H9 (cell line): ENCODE data around the gene KIF16B. TPM values are rescaled to one million over a fixed set of nuclear protein-coding genes. Genes with fewer than 3 reads are reported as not detected.

Experiments used
- DNase-seq: peaks from one replicate; pipeline ENCODE4 v3.0.0-alpha.2; 2017
- H2AFZ ChIP-seq: one replicate; pipeline ENCODE4 v1.6.1; 2013; ENCODE audit warnings: mild to moderate bottlenecking, low read length, control low read depth, moderate library complexity
- H2AK5ac ChIP-seq: 2 replicates; pipeline ENCODE4 v1.6.1; 2013; ENCODE audit warnings: low read length, control low read depth, mixed read lengths; ENCODE audit not compliant: insufficient read length
- H2BK120ac ChIP-seq: one replicate; pipeline ENCODE4 v1.6.1; 2013; ENCODE audit warnings: low read depth, mild to moderate bottlenecking, low read length, control low read depth, inconsistent platforms; ENCODE audit not compliant: poor library complexity, severe bottlenecking
- H2BK12ac ChIP-seq: 2 replicates; pipeline ENCODE4 v1.6.1; 2013; ENCODE audit warnings: low read length, control low read depth, mixed read lengths, low read depth; ENCODE audit not compliant: insufficient read length
- H2BK15ac ChIP-seq: 2 replicates; pipeline ENCODE4 v1.6.1; 2013; ENCODE audit warnings: low read depth, low read length, control low read depth
- H2BK20ac ChIP-seq: one replicate; pipeline ENCODE4 v1.6.1; 2013; ENCODE audit warnings: low read depth, mild to moderate bottlenecking, low read length, control low read depth, inconsistent platforms; ENCODE audit not compliant: poor library complexity, severe bottlenecking
- H2BK5ac ChIP-seq: 2 replicates; pipeline ENCODE4 v1.6.1; 2013; ENCODE audit warnings: low read length, control low read depth, mixed read lengths; ENCODE audit not compliant: insufficient read length
- H3K14ac ChIP-seq: 2 replicates; pipeline ENCODE4 v1.6.1; 2013; ENCODE audit warnings: low read length, control low read depth; ENCODE audit not compliant: insufficient read depth
- H3K18ac ChIP-seq: 2 replicates; pipeline ENCODE4 v1.6.1; 2013; ENCODE audit warnings: low read depth, mild to moderate bottlenecking, mixed read lengths, low read length, control low read depth; ENCODE audit not compliant: insufficient read length
- H3K23ac ChIP-seq: 2 replicates; pipeline ENCODE4 v1.6.1; 2013; ENCODE audit warnings: low read length, control low read depth, mixed read lengths, low read depth; ENCODE audit not compliant: insufficient read length
- H3K23me2 ChIP-seq: 2 replicates; pipeline ENCODE4 v1.6.1; 2013; ENCODE audit warnings: low read depth, mild to moderate bottlenecking, mixed read lengths, low read length, control low read depth; ENCODE audit not compliant: insufficient read length, poor library complexity, severe bottlenecking
- H3K27ac ChIP-seq: 2 replicates; pipeline ENCODE4 v1.5.1; 2013; ENCODE audit warnings: low read length, control low read depth, mixed read lengths, low read depth; ENCODE audit not compliant: insufficient read length
- H3K27me3 ChIP-seq: 2 replicates; pipeline ENCODE4 v1.6.1; 2013; ENCODE audit warnings: low read length, control low read depth, inconsistent platforms; ENCODE audit not compliant: insufficient read depth
- H3K4ac ChIP-seq: 2 replicates; pipeline ENCODE4 v1.6.1; 2013; ENCODE audit warnings: low read depth, mild to moderate bottlenecking, control low read depth, inconsistent platforms, low read length, moderate library complexity
- H3K4me1 ChIP-seq: 2 replicates; pipeline ENCODE4 v1.6.1; 2013; ENCODE audit warnings: low read length, control low read depth, inconsistent platforms; ENCODE audit not compliant: insufficient read depth
- H3K4me2 ChIP-seq: 2 replicates; pipeline ENCODE4 v1.6.1; 2013; ENCODE audit warnings: low read length, control low read depth, mixed read lengths; ENCODE audit not compliant: insufficient read length, insufficient read depth
- H3K56ac ChIP-seq: 2 replicates; pipeline ENCODE4 v1.6.1; 2013; ENCODE audit warnings: low read depth, mild to moderate bottlenecking, mixed read lengths, low read length, control low read depth; ENCODE audit not compliant: insufficient read length
- H3K79me1 ChIP-seq: 2 replicates; pipeline ENCODE4 v1.6.1; 2013; ENCODE audit warnings: low read depth, mild to moderate bottlenecking, moderate library complexity, low read length, control low read depth, inconsistent platforms; ENCODE audit not compliant: insufficient read depth, poor library complexity, severe bottlenecking
- H3K79me2 ChIP-seq: 2 replicates; pipeline ENCODE4 v1.6.1; 2013; ENCODE audit warnings: low read length, control low read depth, inconsistent platforms; ENCODE audit not compliant: insufficient read depth
- H3K9ac ChIP-seq: 2 replicates; pipeline ENCODE4 v1.6.1; 2013; ENCODE audit warnings: low read length, control low read depth, mixed read lengths; ENCODE audit not compliant: insufficient read length; ENCODE audit errors: extremely low read depth
- H3K9me3 ChIP-seq: one replicate; pipeline ENCODE4 v1.6.1; 2013; ENCODE audit warnings: low read depth, low read length, inconsistent platforms; ENCODE audit not compliant: control insufficient read depth
- H3T11ph ChIP-seq: one replicate; pipeline ENCODE4 v1.6.1; 2013; ENCODE audit warnings: mild to moderate bottlenecking, low read length, control low read depth, inconsistent platforms
- H4K20me1 ChIP-seq: one replicate; pipeline ENCODE4 v1.6.1; 2013; ENCODE audit not compliant: control insufficient read depth, insufficient read length, insufficient read depth
- H4K5ac ChIP-seq: 2 replicates; pipeline ENCODE4 v1.6.1; 2013; ENCODE audit warnings: low read depth, mild to moderate bottlenecking, mixed read lengths, low read length, control low read depth; ENCODE audit not compliant: insufficient read length
- H4K8ac ChIP-seq: replicated peaks from 2 replicates; pipeline ENCODE4 v1.6.1; 2013; ENCODE audit warnings: low read length, control low read depth, mixed read lengths, low read depth; ENCODE audit not compliant: insufficient read length
- H4K91ac ChIP-seq: 2 replicates; pipeline ENCODE4 v1.6.1; 2013; ENCODE audit warnings: low read depth, mild to moderate bottlenecking, moderate library complexity, mixed read lengths, low read length, control low read depth; ENCODE audit not compliant: insufficient read length
- H3K27ac Mint-ChIP-seq, 3 experiments: 2 replicates in 2 of 3; 3 replicates in 1 of 3; pipeline ENCODE4 v1.8.0; 2020 to 2021; ENCODE audit warnings: mixed read lengths in 3 of 3, mild to moderate bottlenecking in 1 of 3, moderate library complexity in 1 of 3
- H3K27me3 Mint-ChIP-seq: 2 replicates; pipeline ENCODE4 v1.8.0; 2021; ENCODE audit warnings: low read depth, mild to moderate bottlenecking, moderate library complexity, mixed read lengths
- H3K36me3 Mint-ChIP-seq, 3 experiments: 2 replicates in 2 of 3; 3 replicates in 1 of 3; pipeline ENCODE4 v1.8.0; 2020 to 2021; ENCODE audit warnings: low read depth in 3 of 3, mixed read lengths in 3 of 3; ENCODE audit not compliant: insufficient read depth in 1 of 3
- H3K4me1 Mint-ChIP-seq, 2 experiments: 2 replicates each; pipeline ENCODE4 v1.8.0; 2020; ENCODE audit warnings: mixed read lengths in 2 of 2
- H3K4me3 Mint-ChIP-seq, 2 experiments: 2 replicates in 1 of 2; 3 replicates in 1 of 2; pipeline ENCODE4 v1.8.0; 2020 to 2021; ENCODE audit warnings: mild to moderate bottlenecking in 2 of 2, mixed read lengths in 2 of 2, moderate library complexity in 1 of 2
- H3K9me3 Mint-ChIP-seq, 2 experiments: 2 replicates in 1 of 2; 3 replicates in 1 of 2; pipeline ENCODE4 v1.8.0; 2020; ENCODE audit warnings: mild to moderate bottlenecking in 2 of 2, mixed read lengths in 2 of 2, moderate library complexity in 1 of 2
- CTCF ChIP-seq: fragments of 200-600 bp; sonication (generic); conservative IDR thresholded peaks from 3 replicates; pipeline ENCODE4 v1.8.0; 2021; ENCODE audit warnings: antibody characterized with exemption, mild to moderate bottlenecking
- WGBS: extraction: QIAGEN DNeasy Blood & Tissue Kit; methylation state at CpG from one replicate; pipeline ENCODE4 v1.1.7; 2013; ENCODE audit warnings: missing lambda C conversion rate, low lambda C conversion rate, mixed read lengths; ENCODE audit not compliant: insufficient read length; ENCODE audit errors: extremely low coverage; 5-methylcytosine and 5-hydroxymethylcytosine counted together
- total RNA-seq: library from RNA; stranded (reverse); gene quantifications from 2 replicates; pipeline ENCODE4 v1.2.1, GENCODE V29; 2021

KIF16B gene
- total RNA-seq, 1 experiment from 2014 or later: 7.4 TPM

- TF ChIP-seq CTCF: no peak
- no CpG with 5 or more reads among the region's 1 CpG for WGBS
Measured at GRCh38 chr20:16418616-16419015, 154.6 kb downstream of the KIF16B start.

More at GRCh38 chr20:16418616-16419015, 154.6 kb downstream of the KIF16B start:
- Mint-ChIP-seq H3K27ac (no peak overlapping the region; a peak in 1 of 7 replicates), H3K4me1 (peaks cover 13 to 22% of the 10 kb centered on the region in 2 experiments), H3K4me3 (no peak overlapping the region), H3K27me3 (no peaks in the 10 kb centered on the region), H3K36me3 (peaks cover 10 to 19% (median 14%) of the 10 kb centered on the region in 3 experiments; a peak in 6 of 7 replicates), H3K9me3 (peaks cover 0 to 3% of the 10 kb centered on the region in 2 experiments; a peak in 2 of 5 replicates)
- no peaks in the 10 kb centered on the region for H3K79me1 ChIP-seq
- DNase-seq: no peak
- no peak overlapping the region for H4K8ac ChIP-seq
- H3K79me2 ChIP-seq: no peaks in the 10 kb centered on the region
- no peak overlapping the region for H2BK12ac ChIP-seq
- H3K27me3 ChIP-seq: no peaks in the 10 kb centered on the region
- no peaks in the 10 kb centered on the region for H3K23me2 ChIP-seq
- H3K4me2 ChIP-seq: no peak overlapping the region
- H3K9ac ChIP-seq: no peak overlapping the region
- no peak overlapping the region for H3K23ac ChIP-seq
- no peak overlapping the region for H3T11ph ChIP-seq
- no peaks in the 10 kb centered on the region; the same call in 1 of the 2 replicates for H3K4me1 ChIP-seq
- no peak overlapping the region for H4K5ac ChIP-seq
- H3K56ac ChIP-seq: no peak overlapping the region
- H2BK15ac ChIP-seq: no peak overlapping the region
- H3K14ac ChIP-seq: no peak overlapping the region
- H3K27ac ChIP-seq: no peak overlapping the region
- H2AFZ ChIP-seq: no peak overlapping the region
- no peak overlapping the region for H3K4ac ChIP-seq
- no peak overlapping the region for H2BK120ac ChIP-seq
- no peak overlapping the region for H2AK5ac ChIP-seq
- H3K9me3 ChIP-seq: no peaks in the 10 kb centered on the region
- no peak overlapping the region for H2BK20ac ChIP-seq
- H3K18ac ChIP-seq: no peak overlapping the region
- H4K91ac ChIP-seq: no peak overlapping the region
- H4K20me1 ChIP-seq: no peaks in the 10 kb centered on the region
- H2BK5ac ChIP-seq: no peak overlapping the region
